ENCODE measurements around the gene TNNT1. TPM values are rescaled to one million over a fixed set of nuclear protein-coding genes. Genes with fewer than 3 reads are reported as not detected.

The TNNT1 gene, protein sequence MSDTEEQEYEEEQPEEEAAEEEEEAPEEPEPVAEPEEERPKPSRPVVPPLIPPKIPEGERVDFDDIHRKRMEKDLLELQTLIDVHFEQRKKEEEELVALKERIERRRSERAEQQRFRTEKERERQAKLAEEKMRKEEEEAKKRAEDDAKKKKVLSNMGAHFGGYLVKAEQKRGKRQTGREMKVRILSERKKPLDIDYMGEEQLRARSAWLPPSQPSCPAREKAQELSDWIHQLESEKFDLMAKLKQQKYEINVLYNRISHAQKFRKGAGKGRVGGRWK
- 1.2 TPM for total RNA-seq
- long read RNA-seq, result 0 reads

DNA sequence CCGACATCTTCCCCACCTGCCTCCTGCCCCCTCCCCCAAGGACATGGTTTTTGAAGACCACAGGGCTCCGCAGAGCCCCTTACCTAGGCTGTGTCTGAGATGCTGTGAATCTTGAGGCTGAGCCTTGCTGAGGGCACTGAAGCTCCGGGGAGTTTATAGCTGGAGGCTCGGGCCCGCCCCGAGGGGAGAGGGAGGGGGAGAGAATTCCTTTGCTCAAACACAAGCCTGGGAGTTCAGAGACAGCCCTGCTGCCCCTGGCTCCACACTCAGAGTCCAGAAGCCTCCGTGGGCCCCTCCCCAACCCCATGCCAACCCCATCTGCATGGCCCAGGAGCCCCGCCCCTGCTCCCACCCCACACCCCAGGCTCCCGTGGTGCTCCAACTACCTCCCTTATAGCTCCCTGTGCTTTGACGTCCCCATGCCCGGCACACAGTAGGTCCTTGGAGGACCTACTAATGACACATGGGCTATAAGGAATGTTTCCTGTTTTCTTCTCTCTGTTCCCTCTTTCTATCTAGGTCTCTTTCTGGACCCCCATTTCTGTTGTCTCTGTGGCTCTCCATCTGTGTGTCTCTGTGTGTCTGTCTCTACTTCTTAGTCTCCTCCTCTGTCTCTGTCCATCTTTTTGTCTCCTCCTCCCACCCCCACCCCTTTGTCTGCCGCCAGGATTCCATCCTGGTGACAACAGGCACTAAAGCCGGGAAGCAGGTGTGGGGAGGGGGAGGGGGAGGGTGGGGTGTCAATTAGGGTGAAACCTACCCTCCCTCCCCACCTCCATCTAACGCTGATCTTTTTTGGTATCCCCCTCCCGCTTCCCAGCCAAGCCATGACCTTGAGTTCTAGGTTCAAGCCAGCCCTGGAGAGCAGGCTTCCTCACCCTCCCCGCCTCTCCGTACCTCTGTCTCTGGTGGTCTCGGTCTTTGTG, at the start of gene TNNT1:
TNNT1 (minus strand) TSS at position 129 of the 926 bp plus-strand sequence. CDS start 2,049 bp downstream, outside the sequence.
- intact Hi-C loops (cut with DNase I), result no loop called here
- TF ChIP-seq, protein P1, sequence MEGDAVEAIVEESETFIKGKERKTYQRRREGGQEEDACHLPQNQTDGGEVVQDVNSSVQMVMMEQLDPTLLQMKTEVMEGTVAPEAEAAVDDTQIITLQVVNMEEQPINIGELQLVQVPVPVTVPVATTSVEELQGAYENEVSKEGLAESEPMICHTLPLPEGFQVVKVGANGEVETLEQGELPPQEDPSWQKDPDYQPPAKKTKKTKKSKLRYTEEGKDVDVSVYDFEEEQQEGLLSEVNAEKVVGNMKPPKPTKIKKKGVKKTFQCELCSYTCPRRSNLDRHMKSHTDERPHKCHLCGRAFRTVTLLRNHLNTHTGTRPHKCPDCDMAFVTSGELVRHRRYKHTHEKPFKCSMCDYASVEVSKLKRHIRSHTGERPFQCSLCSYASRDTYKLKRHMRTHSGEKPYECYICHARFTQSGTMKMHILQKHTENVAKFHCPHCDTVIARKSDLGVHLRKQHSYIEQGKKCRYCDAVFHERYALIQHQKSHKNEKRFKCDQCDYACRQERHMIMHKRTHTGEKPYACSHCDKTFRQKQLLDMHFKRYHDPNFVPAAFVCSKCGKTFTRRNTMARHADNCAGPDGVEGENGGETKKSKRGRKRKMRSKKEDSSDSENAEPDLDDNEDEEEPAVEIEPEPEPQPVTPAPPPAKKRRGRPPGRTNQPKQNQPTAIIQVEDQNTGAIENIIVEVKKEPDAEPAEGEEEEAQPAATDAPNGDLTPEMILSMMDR (IDR thresholded peaks at IDR 0.05), result no peak
- peak; percentile 51 for DNase-seq
- no peak within 1 kb of the TSS for H3K4me3 ChIP-seq
- H3K27me3 ChIP-seq, result peaks cover 39% of the 10 kb centered on the region
- no peaks in the 10 kb centered on the region for H3K9me3 ChIP-seq
- H3K27ac ChIP-seq, result no peak within 1 kb of the TSS
- no peak for ATAC-seq
- H3K36me3 ChIP-seq, result no peaks in the 10 kb centered on the region
- H3K4me1 ChIP-seq, result no peaks in the 10 kb centered on the region

DNA sequence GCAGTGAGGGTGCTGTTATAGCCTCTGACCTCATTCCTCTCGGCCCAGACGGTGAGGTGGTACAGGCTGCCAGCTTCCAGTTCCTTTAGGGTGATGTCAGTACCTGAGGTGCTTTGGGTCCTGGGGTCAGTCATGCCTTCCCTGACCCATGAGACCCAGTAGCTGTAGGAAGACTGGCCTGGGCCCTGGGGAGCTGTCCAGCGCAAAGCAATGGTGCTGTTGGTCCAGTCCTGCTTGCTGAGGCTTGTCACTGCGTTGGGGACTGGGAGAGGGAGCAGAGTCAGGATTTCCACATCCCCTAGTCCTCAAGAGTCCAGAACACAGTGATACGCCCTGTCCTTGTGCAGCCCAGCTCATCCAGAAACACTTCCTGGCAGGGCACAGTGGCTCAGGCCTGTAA, 49.6 kb upstream of the TNNT1 start:
- no peak for ATAC-seq
- H3K9me3 ChIP-seq, result no peaks in the 10 kb centered on the region
- intact Hi-C loops (cut with DNase I), result no loop called here
- no peaks in the 10 kb centered on the region for H3K36me3 ChIP-seq
- TF ChIP-seq, protein P1 (IDR thresholded peaks at IDR 0.05), result no peak
- peaks cover 7% of the 10 kb centered on the region for H3K27me3 ChIP-seq
- DNase-seq, result no peak
- no peaks in the 10 kb centered on the region for H3K4me1 ChIP-seq
- no peak overlapping the region for H3K27ac ChIP-seq
- no peak overlapping the region for H3K4me3 ChIP-seq

GRCh38 chr19:55197528-55197927, 48.5 kb upstream of the TNNT1 start:
- no peaks in the 10 kb centered on the region for H3K4me1 ChIP-seq
- TF ChIP-seq, protein P1 (IDR thresholded peaks at IDR 0.05), result no peak
- H3K36me3 ChIP-seq, result no peaks in the 10 kb centered on the region
- no peak overlapping the region for H3K27ac ChIP-seq
- peak; percentile 32 for ATAC-seq
- intact Hi-C loops (cut with DNase I), result no loop called here
- DNase-seq, result no peak
- peaks cover 7% of the 10 kb centered on the region for H3K27me3 ChIP-seq
- no peaks in the 10 kb centered on the region for H3K9me3 ChIP-seq
- no peak overlapping the region for H3K4me3 ChIP-seq

DNA sequence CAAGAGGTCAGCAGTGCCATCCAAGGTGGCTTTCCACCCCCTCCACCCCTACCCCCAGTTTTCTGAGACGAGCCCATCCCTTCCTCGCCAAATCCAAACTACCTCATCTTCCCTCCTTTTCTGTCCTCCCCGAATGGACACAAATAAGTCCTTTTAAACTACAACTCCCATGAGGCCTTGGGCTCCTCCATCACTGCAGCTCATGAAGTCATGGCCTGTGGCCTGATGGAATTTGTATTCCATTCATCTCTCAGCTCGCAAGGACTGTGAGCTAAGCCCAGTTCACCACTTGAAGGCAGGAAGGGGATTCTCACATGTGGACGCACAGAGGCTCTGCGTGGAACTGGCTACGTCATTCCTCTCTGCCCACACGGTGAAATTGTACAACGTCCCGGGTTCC, 47.8 kb upstream of the TNNT1 start:
- TF ChIP-seq, protein P1 (IDR thresholded peaks at IDR 0.05), result no peak
- H3K4me3 ChIP-seq, result no peak overlapping the region
- peaks cover 7% of the 10 kb centered on the region for H3K27me3 ChIP-seq
- ATAC-seq, result no peak
- H3K36me3 ChIP-seq, result no peaks in the 10 kb centered on the region
- no peaks in the 10 kb centered on the region for H3K9me3 ChIP-seq
- H3K27ac ChIP-seq, result no peak overlapping the region
- no peak for DNase-seq
- no peaks in the 10 kb centered on the region for H3K4me1 ChIP-seq
- intact Hi-C loops (cut with DNase I), result no loop called here

GRCh38 chr19:55193481-55193880, 44.5 kb upstream of the TNNT1 start:
- DNase-seq (no peak), ATAC-seq (no peak)
- no peak overlapping the region for H3K27ac ChIP-seq
- no peaks in the 10 kb centered on the region for H3K36me3 ChIP-seq
- no peak overlapping the region for H3K4me3 ChIP-seq
- no peaks in the 10 kb centered on the region for H3K9me3 ChIP-seq
- intact Hi-C loops (cut with DNase I), result no loop called here
- H3K4me1 ChIP-seq, result no peaks in the 10 kb centered on the region
- peaks cover 7% of the 10 kb centered on the region for H3K27me3 ChIP-seq
- TF ChIP-seq, protein P1 (IDR thresholded peaks at IDR 0.05), result no peak
